Non-pigmented ciliary epithelial cell (primary cell): ENCODE results near the gene LTB4R2.
"Not testable (repeated sequence)": the region's sequence is repeated elsewhere in the genome, so short reads cannot be mapped to it uniquely, and the experiment has no call there.

Experiments used
- DNase-seq: peaks from one replicate; pipeline ENCODE4 v3.0.0-alpha.2; 2010; ENCODE audit warnings: low read depth

Gene LTB4R2

DNA sequence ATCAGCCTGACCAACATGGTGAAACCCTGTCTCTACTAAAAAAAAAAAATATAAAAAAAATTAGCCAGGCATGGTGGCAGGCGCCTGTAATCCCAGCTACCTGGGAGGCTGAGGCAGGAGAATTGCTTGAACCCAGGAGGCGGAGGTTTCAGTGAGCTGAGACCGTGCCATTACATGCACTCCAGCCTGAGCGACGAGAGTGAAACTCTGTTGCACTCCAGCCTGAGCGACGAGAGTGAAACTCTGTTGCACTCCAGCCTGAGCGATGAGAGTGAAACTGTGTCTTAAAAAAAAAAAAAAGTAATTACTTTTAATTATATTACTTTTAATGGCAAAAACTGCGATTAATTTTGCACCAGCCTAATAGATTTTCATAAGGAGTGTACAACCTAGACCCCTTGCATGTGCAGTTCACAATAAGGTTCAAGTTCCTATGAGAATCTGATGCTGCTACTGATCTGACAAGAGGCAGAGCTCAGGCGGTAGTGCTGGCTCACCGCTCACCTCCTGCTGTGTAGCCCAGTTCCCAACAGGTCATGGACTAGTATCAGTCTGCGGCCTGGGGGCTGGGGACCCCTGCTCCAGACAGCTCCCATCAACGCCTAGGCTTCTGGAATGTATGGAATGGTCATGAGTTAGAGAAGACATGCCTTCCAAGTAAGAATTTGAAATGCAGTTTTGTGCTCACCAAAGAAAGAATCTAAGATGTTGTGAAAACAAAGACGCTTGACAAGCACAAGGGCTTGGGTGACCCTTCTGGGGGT, 11.5 kb downstream of the LTB4R2 start:
- no peak for DNase-seq

DNA sequence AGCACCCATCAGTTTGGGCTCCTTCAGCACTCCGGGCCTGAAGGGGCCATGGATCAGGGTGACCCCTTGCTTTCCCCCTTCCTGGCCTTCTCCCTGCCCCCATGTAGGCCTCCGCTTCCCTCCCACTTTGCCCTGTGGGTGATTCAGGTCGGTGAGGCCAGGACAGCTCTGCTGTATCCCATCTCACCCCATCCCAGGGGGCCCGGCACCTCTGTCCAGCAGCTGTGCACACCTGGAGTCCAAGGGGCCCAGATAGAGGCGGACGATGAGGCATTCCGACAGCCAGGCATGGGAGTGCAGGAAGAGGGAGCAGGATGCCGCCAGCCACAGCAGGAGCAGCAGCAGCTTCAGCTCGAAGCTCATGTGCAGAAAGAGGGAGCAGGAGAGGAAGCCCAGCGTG, 12.7 kb downstream of the LTB4R2 start:
- DNase-seq: no peak

DNA sequence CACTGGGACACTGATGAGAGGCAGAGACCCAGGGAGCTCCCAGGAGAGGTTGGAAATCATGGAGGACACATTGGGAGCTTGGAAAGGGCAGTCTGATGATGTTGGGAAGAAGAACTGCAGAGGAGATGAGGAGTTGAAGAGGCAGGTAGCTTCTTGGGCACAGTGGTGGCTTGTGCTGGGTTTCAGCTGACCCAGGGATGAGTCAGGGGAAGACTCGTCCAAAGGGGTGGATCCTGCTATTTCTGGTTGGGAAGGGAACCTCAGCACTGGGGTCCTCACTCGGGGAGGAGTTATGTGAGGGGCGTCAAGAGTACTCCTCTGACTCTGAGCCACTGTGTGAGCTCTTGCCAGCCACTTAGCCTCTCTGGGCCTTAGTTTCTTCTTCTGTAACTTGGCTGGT, 13.4 kb downstream of the LTB4R2 start:
- DNase-seq: no peak

GRCh38 chr14:24324024-24324423, 14.1 kb downstream of the LTB4R2 start:
- DNase-seq: no peak

DNA sequence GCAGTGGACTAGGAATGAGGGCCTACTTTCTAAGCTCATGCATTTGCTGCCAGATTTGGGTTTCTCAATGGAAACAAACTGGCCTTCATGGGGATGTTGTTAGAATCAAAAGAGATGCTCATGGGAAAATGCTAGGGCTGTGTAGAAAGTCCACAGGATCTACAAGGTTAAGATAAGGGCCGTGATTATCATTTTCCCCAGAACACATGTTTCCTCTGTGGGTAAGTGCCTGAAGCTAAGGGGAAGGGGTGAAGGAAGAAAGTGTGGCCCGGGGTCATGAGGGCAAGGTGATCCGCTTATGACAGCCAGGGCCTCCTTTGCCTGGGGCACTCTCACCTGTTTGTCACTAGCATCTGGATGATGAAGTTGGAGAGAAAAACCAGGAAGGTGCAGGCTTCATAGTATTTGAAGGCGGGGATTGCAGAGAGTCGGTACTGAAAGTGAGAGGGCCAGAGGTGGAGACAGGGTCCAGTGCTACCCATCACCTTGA, 15.1 kb downstream of the LTB4R2 start:
- no peak for DNase-seq

GRCh38 chr14:24325963-24326362, 16.0 kb downstream of the LTB4R2 start:
- no peak for DNase-seq

- DNase-seq: no peak
Measured at GRCh38 chr14:24327303-24327702, 17.4 kb downstream of the LTB4R2 start.

DNA sequence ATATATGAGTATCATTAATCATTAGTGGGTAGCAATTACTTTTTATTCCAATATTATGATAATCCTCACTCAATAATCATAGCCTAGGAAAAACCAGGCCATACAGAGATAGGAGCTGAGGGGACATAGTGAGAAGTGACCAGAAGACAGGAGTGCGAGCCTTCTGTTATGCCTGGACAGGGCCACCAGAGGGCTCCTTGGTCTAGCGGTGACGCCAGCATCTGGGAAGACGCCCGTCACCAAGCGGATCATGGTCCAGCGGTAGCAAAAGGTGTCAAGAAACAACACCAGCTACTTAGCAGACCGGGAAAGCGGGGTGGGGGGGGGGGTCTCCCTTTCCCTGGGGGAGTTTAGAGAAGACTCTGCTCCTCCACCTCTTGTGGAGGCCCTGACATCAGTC, 18.0 kb downstream of the LTB4R2 start:
- not testable (repeated sequence) for DNase-seq

DNA sequence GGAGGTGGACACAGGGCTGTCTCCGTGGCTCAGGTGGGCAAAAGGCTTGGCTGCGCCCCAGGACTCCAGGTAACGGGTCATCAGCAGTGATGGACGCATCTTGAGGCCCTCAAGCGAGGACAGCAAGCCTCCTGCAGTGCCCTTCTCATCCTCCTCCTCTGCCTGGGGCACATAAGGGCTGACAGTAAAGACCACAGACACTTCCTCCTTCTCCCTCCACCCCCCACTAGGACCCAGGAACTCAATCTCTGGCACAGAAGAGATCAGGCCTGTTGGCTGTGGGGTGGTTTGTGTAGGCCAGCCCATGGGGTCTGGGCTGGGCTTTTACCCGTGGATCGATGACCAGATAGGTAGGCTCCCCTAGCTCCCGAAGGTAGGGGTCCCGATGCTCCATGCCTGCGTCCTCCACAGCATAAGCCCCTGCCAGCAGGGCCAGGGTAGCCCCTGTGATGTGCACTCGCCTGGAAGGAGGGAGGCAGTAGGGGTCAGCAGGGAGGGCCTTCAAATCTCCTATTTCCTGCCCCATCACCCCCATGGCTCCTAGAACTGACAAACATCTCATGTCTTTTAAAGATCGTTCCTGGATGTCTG, 19.2 kb downstream of the LTB4R2 start:
- DNase-seq: no peak

GRCh38 chr14:24329736-24330135, 19.8 kb downstream of the LTB4R2 start:
- no peak for DNase-seq

DNA sequence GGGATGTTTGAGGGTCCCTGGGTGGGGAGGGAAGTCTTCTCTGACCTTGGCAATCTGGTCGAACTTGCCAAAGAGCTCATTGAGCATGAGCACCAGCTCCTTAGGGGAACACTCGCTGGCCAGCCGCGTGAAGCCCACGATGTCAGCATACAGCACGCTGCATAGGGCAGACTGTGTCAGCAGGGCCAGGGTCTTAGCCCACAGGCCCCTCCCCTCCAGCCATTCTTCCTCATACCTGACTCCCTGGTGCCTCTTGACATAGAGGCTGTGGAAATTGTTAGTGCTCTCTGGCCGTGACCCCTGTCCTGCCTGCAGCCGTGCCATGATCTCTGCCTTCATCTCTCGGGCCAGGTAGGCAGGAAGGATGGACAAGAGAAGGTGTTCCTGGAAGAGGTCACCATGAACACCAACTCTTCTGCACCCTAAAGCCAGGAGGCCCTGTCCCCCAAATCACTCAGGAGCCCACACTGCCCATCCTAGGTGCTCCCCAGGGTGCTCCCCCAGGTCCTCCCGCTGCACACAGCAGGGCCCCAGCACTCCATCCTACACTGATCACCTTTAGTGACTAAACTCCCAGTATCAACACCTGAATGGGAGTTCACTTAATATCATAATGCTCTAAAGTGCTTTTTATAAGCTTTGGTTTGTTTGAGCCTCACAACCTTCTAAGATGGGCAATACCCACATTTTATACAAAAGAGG, 21.2 kb downstream of the LTB4R2 start:
- DNase-seq: no peak

DNA sequence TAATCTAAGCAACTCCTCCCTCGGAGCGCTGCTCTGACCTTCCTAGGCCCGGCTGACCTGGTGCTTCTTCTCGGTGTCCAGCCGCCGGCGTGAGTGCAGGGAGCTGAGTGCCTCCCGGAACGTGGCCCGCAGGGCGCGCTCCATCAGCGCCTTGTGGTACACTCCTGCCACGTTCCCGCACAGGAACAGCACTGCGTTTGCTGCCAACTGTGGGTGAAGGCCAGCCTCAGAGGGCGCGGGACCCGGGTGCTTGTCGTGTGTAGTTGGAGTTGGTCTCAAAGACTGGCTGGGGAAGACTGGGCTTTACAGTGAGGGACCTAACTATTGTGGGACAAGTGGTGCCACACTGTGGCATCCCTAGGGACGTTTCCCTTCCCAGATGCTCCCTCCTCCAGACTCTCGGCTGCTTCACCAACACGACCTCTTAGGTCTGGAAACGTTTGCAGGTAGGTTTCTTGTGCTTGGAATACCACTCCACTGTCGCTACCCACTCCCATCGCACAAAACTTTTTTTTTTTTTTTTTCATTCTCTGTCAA, 21.9 kb downstream of the LTB4R2 start:
- DNase-seq: no peak

DNA sequence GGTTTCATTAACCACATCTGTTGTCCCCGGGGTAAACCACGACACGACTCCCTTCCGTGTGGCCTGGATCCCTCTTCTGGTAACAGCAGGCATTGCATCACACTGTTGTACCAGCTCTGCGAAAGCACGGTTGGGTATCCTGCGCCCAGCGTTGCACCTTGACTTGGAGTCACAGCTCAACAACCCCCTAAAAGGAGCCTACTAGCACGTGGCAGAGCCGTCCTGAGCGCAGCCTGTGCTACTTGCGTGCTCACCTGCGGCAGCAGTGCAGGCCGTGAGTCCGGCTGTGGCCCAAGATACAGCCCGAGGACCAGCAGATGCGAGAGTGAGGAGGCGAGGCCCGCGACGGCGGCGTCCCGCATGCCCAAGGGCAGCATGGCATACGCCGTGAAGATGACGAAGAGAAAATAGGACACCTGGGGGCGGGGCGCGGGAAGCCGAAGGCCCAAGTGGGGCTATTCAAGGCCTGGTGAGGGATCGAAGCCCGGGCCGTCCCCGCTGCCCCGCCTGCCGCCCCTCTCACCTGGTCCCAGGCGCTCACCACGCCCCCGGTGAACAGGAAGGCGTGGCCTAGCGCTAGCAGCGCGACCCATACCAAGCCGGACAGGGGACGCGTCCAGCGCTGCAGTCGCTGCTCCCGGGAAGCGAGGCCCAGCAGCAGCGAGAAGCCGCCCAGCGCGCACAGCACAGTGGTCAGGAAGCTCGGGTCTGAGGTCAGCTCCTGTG, 22.5 kb downstream of the LTB4R2 start:
- DNase-seq: no peak

GRCh38 chr14:24334431-24335291, 24.7 kb downstream of the LTB4R2 start, which contains the start of gene ADCY4:
ADCY4 (minus strand) TSS chr14:24335071; CDS start chr14:24334652, 419 bp downstream.
- DNase-seq: no peak

GRCh38 chr14:24335461-24336171, 25.7 kb downstream of the LTB4R2 start:
- no peak for DNase-seq

DNA sequence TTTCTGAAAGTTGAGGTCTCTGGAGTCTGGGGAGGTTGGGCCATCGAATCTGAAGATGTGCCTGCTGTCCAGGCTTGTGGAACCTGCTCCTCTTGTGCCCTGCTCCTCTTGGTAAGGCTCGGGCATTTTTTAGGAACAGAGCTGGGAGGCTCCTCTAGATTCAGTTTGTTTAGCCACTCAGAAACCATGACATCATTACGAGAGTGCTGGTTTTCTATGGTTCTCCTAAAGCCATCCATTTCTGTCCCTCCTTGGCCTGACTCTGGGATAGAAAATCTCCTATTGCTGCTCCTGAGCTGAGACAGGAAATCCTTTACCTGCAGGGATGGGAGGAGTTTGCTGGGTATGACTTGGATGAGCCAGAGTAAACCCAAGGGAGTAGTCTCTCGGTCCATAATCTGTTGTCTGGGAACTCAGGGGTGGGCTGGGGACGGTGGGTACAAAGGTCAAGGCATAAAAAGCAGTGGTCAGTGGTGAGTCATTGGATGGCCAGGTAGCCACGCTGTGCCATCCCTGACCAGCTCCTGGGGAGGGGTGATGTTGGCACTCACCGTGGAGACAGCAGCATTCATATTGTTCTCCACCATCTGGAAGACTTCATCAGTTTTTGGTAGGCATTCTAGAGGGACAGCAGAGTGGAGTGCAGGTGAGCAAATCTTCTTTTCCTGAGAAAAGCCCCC, 27.3 kb downstream of the LTB4R2 start:
- no peak for DNase-seq

DNA sequence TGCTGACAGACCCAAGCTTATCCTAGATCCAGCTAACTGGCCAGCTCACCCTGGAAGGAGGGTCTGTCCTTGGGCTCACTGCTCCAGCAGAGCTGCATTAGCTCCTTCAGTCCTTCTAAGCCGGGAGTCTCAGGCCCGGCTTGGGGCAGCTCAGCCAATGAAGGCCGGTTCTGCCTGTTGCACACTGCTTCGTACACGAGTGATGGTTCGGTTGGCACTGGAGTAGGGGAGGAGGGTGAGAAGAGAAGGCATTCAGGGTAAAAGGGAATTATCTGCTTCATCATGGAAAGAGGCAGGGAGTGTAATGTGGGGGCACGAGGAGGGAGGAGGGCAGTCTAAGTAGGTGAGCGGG, 27.9 kb downstream of the LTB4R2 start:
- DNase-seq: no peak

DNA sequence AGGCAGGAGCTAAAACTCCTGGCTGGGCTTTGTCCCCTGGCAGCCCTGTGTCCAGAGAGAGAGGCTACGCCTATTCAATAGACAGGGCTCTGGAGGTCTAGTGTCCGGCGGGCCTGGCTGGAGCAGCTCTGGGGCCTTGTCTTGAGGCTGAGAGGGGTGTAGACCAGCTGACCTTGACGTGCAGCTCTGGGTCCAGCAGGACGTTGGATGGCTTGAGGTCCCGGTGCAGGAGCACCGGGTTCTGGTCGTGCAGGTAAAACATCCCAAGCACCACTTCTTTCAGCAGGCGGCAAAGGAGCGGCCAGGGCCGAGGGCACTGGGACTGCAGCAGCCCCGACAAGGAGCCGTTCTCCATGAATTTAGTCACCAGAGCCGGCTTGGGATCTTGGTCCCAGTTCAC, 28.9 kb downstream of the LTB4R2 start:
- DNase-seq: no peak

GRCh38 chr14:24339284-24340151, 29.6 kb downstream of the LTB4R2 start, which contains the start of gene RIPK3:
RIPK3 (minus strand) TSS chr14:24339991; CDS start chr14:24339826, 165 bp downstream.
- DNase-seq: no peak
